HL-60 (cell line): ENCODE measurements around the gene ARHGAP40.

ENCODE experiments used
- DNase-seq, 2 experiments: peaks; one replicate each; pipeline ENCODE4 v3.0.0-alpha.2; 2010 to 2020; ENCODE audit warnings: low read depth in 1 of 2, low spot score in 1 of 2
- H3K27ac ChIP-seq: fragments of 250-450 bp; sonication (Bioruptor Pico); replicated peaks from 2 replicates; pipeline ENCODE4 v1.5.1; 2020; ENCODE audit warnings: mild to moderate bottlenecking, moderate library complexity
- H3K27me3 ChIP-seq: fragments of 250-450 bp; sonication (Bioruptor Pico); 2 replicates; pipeline ENCODE4 v1.5.1; 2021; ENCODE audit warnings: mild to moderate bottlenecking, moderate library complexity; ENCODE audit not compliant: insufficient read depth, poor library complexity, severe bottlenecking
- H3K4me3 ChIP-seq: replicated peaks from 2 replicates; pipeline ENCODE4 v1.5.1; 2011; ENCODE audit warnings: mild to moderate bottlenecking, control low read depth, low read length; ENCODE audit not compliant: insufficient read depth
- CTCF ChIP-seq: IDR thresholded peaks from one replicate; pipeline ENCODE4 v1.5.1; 2011; ENCODE audit warnings: low read length, control low read depth, inconsistent platforms; ENCODE audit not compliant: insufficient read depth
- GABPA ChIP-seq: IDR thresholded peaks from 2 replicates; pipeline ENCODE4 v1.6.1; 2012; ENCODE audit warnings: low read depth
- POLR2AphosphoS5 ChIP-seq: IDR thresholded peaks from 2 replicates; pipeline ENCODE4 v1.6.1; 2012; ENCODE audit warnings: low read depth
- REST ChIP-seq: IDR thresholded peaks from 2 replicates; pipeline ENCODE4 v1.6.1; 2012; ENCODE audit warnings: low read depth; ENCODE audit not compliant: insufficient replicate concordance
- SPI1 ChIP-seq: IDR thresholded peaks from 2 replicates; pipeline ENCODE4 v1.6.1; 2012; ENCODE audit warnings: low read depth, mild to moderate bottlenecking, borderline replicate concordance

The ARHGAP40 gene

DNA sequence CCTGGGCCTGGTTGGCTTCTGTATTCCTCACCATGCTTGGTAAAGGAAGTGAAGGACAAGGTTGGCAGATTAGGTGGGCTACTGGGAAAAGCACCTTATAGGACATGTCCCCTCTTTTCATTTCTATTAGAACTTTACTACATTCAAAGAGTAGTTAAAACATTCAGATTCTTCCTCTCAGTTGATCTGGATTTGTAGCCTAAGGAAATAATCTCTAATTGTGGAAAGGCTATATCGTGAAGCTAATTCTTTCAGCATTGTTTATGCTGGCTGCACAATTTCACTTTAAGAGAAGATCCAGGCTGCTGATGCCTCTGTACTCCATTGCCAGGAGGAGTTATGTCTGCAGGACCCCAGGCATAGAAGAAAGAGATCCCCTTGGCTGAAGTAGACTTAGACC, 58.8 kb downstream of the ARHGAP40 start:
- Histone ChIP-seq H3K4me3 (no peak overlapping the region), H3K27me3 (no peaks in the 10 kb centered on the region), H3K27ac (no peak overlapping the region)
- no peak for DNase-seq
- no peak for TF ChIP-seq SPI1
- TF ChIP-seq CTCF: no peak
- TF ChIP-seq POLR2AphosphoS5: no peak
- no peak for TF ChIP-seq REST
- TF ChIP-seq GABPA: no peak

GRCh38 chr20:38663660-38664059, 62.1 kb downstream of the ARHGAP40 start:
- Histone ChIP-seq H3K27ac (no peak overlapping the region), H3K4me3 (no peak overlapping the region), H3K27me3 (peaks cover 5% of the 10 kb centered on the region)
- DNase-seq: no peak
- TF ChIP-seq REST: no peak
- no peak for TF ChIP-seq POLR2AphosphoS5
- no peak for TF ChIP-seq GABPA
- TF ChIP-seq SPI1: no peak
- TF ChIP-seq CTCF: no peak

GRCh38 chr20:38664284-38664683, 62.7 kb downstream of the ARHGAP40 start:
- Histone ChIP-seq H3K4me3 (no peak overlapping the region), H3K27ac (no peak overlapping the region), H3K27me3 (peaks cover 5% of the 10 kb centered on the region)
- no peak for DNase-seq
- TF ChIP-seq POLR2AphosphoS5: no peak
- no peak for TF ChIP-seq SPI1
- no peak for TF ChIP-seq REST
- no peak for TF ChIP-seq CTCF
- TF ChIP-seq GABPA: no peak
